Erythroblast (primary cell): Measurements from ENCODE around the gene CPXM2.

Source experiments
- GATA1 ChIP-seq: IDR thresholded peaks from 2 replicates; pipeline ENCODE4 v1.6.1; 2011; ENCODE audit warnings: low read depth, mild to moderate bottlenecking, control low read depth, low read length, moderate library complexity
- POLR2A ChIP-seq: IDR thresholded peaks from 2 replicates; pipeline ENCODE4 v1.6.1; 2011; ENCODE audit warnings: mild to moderate bottlenecking, low read length

- no peak for TF ChIP-seq POLR2A
- TF ChIP-seq GATA1 = no peak
Measured at GRCh38 chr10:123878666-123879303, 12.8 kb downstream of the CPXM2 start.
